ENCODE results near the gene CHMP6. TPM values are rescaled to one million over a fixed set of nuclear protein-coding genes. Genes with fewer than 3 reads are reported as not detected.

CHMP6 gene
- total and polyA plus RNA-seq, 2 experiments from 2014 or later = 35.5 to 58.8 TPM

DNA sequence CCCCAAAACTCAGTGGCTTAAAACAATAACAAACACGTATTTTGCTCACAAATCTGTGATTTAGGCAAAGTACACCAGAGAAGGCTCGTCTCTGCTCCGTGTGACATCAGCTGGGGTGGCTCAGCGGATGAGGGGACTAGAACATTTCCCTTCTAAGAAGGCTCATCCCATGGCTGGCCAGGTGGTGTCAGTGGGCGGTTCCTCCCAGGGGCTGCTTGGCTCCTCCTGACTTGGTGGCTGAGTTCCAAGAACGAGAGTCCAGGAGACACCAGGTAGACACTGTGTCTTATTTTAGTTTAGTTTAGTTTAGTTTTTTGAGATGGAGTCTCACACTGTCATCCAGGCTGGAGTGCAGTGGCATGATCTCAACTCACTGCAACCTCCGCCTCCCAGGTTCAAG, 5.6 kb upstream of the CHMP6 start:
- Histone ChIP-seq H3K27me3 (peaks cover 9% of the 10 kb centered on the region), H3K9me3 (ENCODE audit: low read depth) (no peaks in the 10 kb centered on the region), H3K4me1 (ENCODE audit: low read depth) (no peaks in the 10 kb centered on the region), H3K4me3 (no peak overlapping the region), H3K27ac (no peak overlapping the region), H3K36me3 (no peaks in the 10 kb centered on the region)
- TF ChIP-seq, protein P1, sequence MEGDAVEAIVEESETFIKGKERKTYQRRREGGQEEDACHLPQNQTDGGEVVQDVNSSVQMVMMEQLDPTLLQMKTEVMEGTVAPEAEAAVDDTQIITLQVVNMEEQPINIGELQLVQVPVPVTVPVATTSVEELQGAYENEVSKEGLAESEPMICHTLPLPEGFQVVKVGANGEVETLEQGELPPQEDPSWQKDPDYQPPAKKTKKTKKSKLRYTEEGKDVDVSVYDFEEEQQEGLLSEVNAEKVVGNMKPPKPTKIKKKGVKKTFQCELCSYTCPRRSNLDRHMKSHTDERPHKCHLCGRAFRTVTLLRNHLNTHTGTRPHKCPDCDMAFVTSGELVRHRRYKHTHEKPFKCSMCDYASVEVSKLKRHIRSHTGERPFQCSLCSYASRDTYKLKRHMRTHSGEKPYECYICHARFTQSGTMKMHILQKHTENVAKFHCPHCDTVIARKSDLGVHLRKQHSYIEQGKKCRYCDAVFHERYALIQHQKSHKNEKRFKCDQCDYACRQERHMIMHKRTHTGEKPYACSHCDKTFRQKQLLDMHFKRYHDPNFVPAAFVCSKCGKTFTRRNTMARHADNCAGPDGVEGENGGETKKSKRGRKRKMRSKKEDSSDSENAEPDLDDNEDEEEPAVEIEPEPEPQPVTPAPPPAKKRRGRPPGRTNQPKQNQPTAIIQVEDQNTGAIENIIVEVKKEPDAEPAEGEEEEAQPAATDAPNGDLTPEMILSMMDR (IDR thresholded peaks at IDR 0.05; ENCODE audit: low read depth, low read length) = no peak
- no peak for DNase-seq (ENCODE audit: low read depth in 1 of 2, low spot score in 1 of 2)

DNA sequence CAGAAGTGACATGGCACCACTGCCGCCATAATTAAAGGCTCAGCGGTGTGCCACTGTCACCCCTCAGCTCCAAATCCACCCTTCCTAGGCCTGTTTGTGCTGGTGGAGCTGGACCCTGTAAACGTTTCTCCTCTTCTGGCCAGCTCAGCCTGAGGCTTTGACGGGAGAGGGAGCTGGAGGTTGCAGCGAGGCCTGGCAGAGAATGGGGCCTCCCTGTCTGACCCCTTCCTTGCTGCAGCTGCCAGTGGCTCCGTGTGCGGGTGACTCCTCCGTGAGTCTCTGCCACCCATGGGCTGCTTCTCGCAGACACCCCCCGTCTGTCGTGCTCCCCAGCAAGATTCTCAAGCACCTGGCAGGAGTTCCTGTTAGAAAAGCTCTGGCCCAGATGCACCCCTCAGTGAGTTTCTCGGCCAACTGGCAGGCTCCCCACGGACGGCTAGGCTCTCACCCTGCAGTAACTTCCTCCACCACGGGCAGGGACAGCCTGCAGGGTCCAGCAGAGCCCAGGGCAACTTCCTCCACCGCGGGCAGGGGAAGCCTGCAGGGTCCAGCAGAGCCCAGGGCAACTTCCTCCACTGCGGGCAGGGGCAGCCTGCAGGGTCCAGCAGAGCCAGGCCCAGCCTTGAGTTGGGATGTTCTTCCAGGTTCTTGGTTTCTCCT, 4.7 kb upstream of the CHMP6 start:
- Histone ChIP-seq H3K36me3 (no peaks in the 10 kb centered on the region), H3K4me1 (ENCODE audit: low read depth) (no peaks in the 10 kb centered on the region), H3K27me3 (peaks cover 3% of the 10 kb centered on the region), H3K27ac (no peak overlapping the region), H3K4me3 (no peak overlapping the region), H3K9me3 (ENCODE audit: low read depth) (no peaks in the 10 kb centered on the region)
- TF ChIP-seq, protein P1 (IDR thresholded peaks at IDR 0.05; ENCODE audit: low read depth, low read length) = no peak
- DNase-seq (ENCODE audit: low read depth in 1 of 2, low spot score in 1 of 2) = no peak

DNA sequence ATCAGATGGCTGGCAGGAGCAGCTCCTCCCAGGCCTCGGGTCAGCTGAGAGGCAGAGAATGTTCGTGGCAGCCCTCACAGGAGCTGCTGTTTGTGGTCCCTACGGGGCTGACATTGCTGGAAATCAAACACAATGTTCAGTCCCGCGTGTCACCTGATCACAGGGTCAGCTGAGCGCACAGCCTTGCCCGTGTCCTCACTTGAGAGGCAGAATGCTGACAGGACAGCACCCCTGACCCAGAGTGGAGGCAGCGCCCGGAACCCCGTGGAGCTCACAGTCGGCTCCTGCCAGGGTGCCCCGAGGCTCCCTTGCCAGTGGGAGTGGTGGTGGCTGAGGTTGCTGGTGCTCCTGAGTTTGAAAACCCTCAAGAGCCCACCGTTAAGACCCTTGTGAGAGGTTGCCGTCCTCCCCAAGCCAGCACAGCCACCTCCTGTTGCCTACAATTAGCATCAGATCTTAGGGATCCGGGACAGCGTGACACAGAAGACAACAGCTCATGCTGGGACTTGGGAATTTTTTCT, 3.6 kb upstream of the CHMP6 start:
- Histone ChIP-seq H3K9me3 (ENCODE audit: low read depth) (no peaks in the 10 kb centered on the region), H3K4me1 (ENCODE audit: low read depth) (peaks cover 4% of the 10 kb centered on the region), H3K36me3 (no peaks in the 10 kb centered on the region), H3K27me3 (no peaks in the 10 kb centered on the region), H3K27ac (no peak overlapping the region), H3K4me3 (no peak overlapping the region)
- TF ChIP-seq, protein P1 (IDR thresholded peaks at IDR 0.05; ENCODE audit: low read depth, low read length) = no peak
- no peak for DNase-seq (ENCODE audit: low read depth in 1 of 2, low spot score in 1 of 2)

DNA sequence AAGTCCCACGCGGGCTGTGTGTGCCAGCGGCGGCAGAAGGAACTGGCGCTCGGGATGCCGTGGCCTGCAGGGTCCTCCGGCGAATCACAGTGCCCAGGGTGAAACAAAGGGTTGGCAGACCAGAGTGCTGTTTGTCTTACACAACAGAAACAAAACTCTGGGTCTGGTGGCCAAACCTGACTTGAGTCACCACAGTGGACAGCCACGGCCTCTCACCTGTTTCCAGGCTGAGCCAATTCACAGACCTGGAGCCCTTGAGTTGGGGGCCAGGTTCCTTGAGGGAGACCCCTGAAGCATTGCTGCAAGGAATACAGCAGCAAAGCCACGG, 2.1 kb upstream of the CHMP6 start:
- TF ChIP-seq, protein P1 (IDR thresholded peaks at IDR 0.05; ENCODE audit: low read depth, low read length) = no peak

DNA sequence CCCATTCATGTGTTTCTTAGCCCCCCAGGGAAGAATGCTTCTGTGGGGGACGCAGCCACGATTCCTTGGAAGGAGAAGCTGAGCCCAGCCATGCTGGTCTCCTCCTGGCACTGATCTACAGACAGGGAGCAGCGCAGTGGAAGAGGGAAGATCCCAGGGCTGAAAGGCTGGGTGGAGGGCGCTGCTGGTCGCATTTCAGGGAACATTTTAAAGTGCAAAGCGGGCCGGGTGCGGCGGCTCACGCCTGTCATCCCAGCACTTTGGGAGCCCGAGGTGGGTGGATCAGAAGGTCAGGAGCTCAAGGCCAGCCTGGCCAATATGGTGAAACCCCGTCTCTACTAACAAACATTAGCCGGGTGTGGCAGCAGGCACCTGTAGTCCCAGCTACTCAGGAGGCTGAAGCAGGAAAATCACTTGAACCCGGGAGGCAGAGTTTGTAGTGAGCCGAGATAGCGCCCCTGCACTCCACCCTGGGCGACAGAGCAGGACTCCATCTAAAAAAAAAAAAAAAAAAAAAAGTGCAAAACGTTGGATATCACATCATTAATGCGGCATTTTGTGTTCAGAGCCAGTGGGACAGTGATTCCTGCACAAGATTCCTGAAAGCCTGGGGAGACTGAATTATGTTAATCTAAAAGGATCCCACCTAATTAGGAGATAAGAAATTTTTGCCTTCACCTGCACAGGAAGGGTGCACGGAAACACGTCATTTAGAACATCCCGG, 558 bp upstream of the CHMP6 start:
- peaks cover 4% of the 10 kb centered on the region for H3K4me1 ChIP-seq (ENCODE audit: low read depth)
- TF ChIP-seq, protein P1 (IDR thresholded peaks at IDR 0.05; ENCODE audit: low read depth, low read length) = no peak
- H3K27ac ChIP-seq = no peak overlapping the region
- H3K27me3 ChIP-seq = no peaks in the 10 kb centered on the region
- DNase-seq (ENCODE audit: low read depth in 1 of 2, low spot score in 1 of 2) = no peak
- H3K36me3 ChIP-seq = peaks cover 7% of the 10 kb centered on the region
- H3K4me3 ChIP-seq = peak overlapping the region; percentile 100
- no peaks in the 10 kb centered on the region for H3K9me3 ChIP-seq (ENCODE audit: low read depth)

More for the DNA sequence above, 2.1 kb upstream of the CHMP6 start:
- Histone ChIP-seq H3K36me3 (no peaks in the 10 kb centered on the region), H3K27me3 (no peaks in the 10 kb centered on the region), H3K27ac (no peak overlapping the region), H3K4me3 (no peak overlapping the region), H3K9me3 (ENCODE audit: low read depth) (no peaks in the 10 kb centered on the region), H3K4me1 (ENCODE audit: low read depth) (peaks cover 4% of the 10 kb centered on the region)
- no peak for DNase-seq (ENCODE audit: low read depth in 1 of 2, low spot score in 1 of 2)

Data from cardiac muscle cell (in vitro differentiated cells and primary cell).